ENCODE results near the gene SH3PXD2A.

DNA sequence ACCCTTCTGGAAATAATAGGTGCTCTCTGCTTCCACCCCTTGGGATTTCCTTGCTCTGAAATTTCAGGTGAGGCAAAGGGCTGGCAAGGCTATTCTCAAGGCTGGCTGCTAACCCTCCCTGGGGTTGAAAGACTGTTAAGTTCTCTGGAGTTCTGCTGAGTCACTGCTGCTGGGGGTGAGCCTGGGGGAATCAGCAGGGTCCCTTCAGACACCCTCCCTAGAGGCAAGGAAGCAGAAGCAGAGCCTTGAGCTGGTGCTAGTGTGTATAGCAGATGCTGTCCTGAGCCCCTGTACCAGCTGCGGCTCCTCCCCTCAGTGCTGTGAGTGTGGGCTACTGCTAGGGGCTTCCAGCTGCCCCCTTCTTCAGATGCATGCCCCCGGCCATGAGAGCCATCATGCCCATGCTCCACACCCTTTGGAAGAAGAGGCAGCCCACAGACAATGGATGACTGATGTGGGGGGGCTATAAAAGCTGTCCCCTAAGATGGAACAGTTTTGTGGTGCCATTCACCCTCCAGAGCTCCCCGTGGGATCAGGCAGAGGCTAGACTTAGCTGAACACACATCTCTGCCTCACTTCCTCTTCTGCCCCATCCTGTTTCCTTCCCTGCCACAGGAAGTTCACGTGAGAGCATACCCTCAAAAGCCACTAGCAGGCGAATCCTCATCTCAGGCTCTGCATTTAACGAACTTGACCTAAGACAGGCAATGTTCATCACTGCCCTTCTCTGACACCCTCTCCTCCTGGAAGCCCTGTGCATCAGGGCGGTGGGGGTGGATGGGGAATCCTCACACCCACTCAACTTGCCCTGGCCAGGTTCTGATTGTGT lies 91.8 kb downstream of the SH3PXD2A start:
- TF ChIP-seq, protein P1, sequence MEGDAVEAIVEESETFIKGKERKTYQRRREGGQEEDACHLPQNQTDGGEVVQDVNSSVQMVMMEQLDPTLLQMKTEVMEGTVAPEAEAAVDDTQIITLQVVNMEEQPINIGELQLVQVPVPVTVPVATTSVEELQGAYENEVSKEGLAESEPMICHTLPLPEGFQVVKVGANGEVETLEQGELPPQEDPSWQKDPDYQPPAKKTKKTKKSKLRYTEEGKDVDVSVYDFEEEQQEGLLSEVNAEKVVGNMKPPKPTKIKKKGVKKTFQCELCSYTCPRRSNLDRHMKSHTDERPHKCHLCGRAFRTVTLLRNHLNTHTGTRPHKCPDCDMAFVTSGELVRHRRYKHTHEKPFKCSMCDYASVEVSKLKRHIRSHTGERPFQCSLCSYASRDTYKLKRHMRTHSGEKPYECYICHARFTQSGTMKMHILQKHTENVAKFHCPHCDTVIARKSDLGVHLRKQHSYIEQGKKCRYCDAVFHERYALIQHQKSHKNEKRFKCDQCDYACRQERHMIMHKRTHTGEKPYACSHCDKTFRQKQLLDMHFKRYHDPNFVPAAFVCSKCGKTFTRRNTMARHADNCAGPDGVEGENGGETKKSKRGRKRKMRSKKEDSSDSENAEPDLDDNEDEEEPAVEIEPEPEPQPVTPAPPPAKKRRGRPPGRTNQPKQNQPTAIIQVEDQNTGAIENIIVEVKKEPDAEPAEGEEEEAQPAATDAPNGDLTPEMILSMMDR (IDR thresholded peaks at IDR 0.05) = no peak
- TF ChIP-seq EZH2 (IDR thresholded peaks at IDR 0.05) (no peak), EZH2phosphoT487 (IDR thresholded peaks at IDR 0.05) (no peak)

Measured in neural progenitor cell (in vitro differentiated cells).